NT2/D1 (cell line): Measurements from ENCODE around the gene RPL27A.

ENCODE experiments used
- SUZ12 ChIP-seq: IDR thresholded peaks from 2 replicates; pipeline ENCODE4 v1.6.1; 2011; ENCODE audit not compliant: insufficient read length, insufficient read depth; ENCODE audit errors: extremely low read depth
- YY1 ChIP-seq: IDR thresholded peaks from 2 replicates; pipeline ENCODE4 v1.6.1; 2011; ENCODE audit not compliant: insufficient read length, insufficient read depth
- ZNF274 ChIP-seq: IDR thresholded peaks from 2 replicates; pipeline ENCODE4 v1.6.1; 2011; ENCODE audit warnings: mild to moderate bottlenecking, low read depth, low read length

DNA sequence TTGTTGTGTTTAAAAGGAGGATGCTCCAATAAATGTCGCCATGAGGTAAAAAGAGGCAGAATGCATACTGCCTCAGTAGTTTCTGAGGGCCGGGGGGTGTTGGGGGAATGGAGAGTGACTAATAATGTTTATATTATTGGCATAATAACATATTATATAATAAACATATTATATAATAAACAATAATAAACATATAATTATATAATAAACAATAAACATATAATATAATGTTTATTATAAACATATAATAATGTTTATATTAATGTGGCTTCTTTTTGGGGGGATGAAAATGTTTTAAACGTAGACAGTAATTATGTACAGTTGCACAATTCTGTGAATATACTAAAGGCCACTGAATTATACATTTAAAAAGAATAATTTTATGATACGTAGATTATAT lies 35.7 kb upstream of the RPL27A start:
- no peak for TF ChIP-seq YY1
- TF ChIP-seq SUZ12 = no peak
- TF ChIP-seq ZNF274 = no peak
